ENCODE results near the gene THOP1.
A peak's percentile ranks its signal among the peaks of the same experiment; 100 is the strongest.
"Not testable (repeated sequence)": the region's sequence is repeated elsewhere in the genome, so short reads cannot be mapped to it uniquely, and the experiment has no call there.

THOP1 gene

GRCh38 chr19:2782936-2783780, 2.1 kb upstream of the THOP1 start, which contains the start of gene SGTA:
TSS of gene SGTA (minus strand) at chr19:2783273. CDS start at chr19:2769068, 14,205 bp downstream.
- DNase-seq = peak; percentile 96

GRCh38 chr19:2783781-2784145, 1.5 kb upstream of the THOP1 start:
- no peak for DNase-seq

- DNase-seq = no peak
These were observed 1.8 kb downstream of the THOP1 start for GRCh38 chr19:2787115-2787514.

GRCh38 chr19:2788237-2788636, 2.9 kb downstream of the THOP1 start:
- DNase-seq = no peak

DNA sequence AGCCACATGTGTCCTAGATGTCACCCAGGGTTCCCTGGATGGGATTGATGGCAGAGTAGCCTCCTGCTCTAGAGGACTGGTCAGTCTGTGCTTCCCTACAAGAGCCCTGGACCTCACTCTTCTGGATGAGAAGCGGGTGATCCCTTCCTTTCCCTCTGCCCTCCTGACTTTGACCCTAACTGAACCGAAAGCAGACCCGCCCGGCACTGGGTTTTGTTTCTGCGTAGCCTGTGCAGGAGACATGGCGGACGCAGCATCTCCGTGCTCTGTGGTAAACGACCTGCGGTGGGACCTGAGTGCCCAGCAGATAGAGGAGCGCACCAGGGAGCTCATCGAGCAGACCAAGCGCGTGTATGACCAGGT, 4.9 kb downstream of the THOP1 start:
- DNase-seq = no peak

- no peak for DNase-seq
These were observed 5.4 kb downstream of the THOP1 start for GRCh38 chr19:2790557-2791271.

- no peak for DNase-seq
These were observed 6.1 kb downstream of the THOP1 start for GRCh38 chr19:2791440-2791839.

DNA sequence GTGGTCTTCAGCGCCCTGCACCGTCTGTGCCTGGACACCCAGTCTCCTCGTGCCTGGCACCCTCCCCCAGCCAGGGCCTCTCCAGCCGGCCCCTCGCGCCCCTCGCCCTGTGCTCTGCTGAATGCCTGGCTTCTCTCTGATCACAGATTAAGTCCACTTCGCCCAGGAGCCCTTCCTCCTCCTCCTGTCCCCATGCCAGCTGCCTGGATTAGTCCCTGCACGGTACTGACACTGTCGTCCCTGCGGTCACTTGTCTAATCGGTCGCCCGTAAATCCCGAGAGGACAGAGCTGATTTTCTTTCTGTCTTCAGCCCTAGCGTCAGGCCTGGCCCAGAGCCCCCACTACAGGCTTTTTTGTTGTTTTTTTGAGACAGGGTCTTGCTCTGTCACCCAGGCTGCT, 6.6 kb downstream of the THOP1 start:
- DNase-seq = no peak

GRCh38 chr19:2792666-2793065, 7.4 kb downstream of the THOP1 start:
- DNase-seq = not testable (repeated sequence)

GRCh38 chr19:2793126-2793525, 7.8 kb downstream of the THOP1 start:
- DNase-seq = no peak

DNA sequence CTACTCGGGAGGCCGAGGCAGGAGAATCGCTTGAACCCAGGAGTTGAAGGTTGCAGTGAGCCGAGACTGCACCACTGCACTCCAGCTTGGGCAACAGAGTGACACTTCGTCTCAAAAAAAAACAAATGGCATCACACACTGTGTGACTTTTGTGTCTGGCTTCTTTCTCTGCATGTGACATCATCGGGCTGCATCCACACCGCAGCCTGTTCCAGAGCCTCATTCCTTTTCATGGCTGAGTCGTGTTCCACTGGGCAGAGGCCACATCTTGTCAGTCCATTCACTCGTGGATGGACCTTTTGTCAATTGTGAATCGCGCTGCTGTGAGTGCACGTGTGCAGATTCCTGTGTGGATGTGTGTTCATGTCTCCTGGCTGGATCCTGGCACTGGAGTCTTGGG, 8.3 kb downstream of the THOP1 start:
- no peak for DNase-seq

GRCh38 chr19:2795827-2796658, 10.7 kb downstream of the THOP1 start:
- DNase-seq = no peak

DNA sequence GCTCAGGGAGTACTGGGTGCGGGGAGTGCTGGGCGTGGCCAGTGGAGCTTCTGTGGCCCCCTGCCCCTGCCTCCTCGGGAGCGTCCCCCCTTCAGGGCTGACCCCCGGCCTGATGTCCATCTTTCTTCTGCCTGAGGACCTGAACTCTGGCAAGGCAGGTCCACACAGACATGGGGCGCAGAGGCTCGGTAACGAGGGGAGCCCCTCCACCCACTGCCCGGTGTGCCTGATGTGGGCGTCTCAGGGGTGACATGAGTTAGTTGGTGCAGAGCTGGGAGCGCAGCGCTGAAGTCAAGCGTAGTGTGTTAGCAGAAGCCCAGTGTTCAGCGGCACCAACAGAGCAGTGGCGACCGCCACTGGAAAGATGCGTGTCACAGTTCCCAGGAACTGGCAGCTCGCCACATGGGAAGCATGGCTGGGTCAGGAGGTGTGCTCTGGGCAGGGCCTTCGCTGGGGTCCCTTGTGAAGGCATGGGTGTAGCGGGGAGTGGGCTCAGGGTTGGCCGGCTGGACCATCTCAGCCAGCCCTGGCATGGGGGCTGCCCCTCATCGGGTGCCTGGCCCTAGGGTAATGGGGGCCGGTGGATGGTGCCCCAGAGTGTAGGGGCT, 11.5 kb downstream of the THOP1 start:
- no peak for DNase-seq

GRCh38 chr19:2797280-2797679, 12.0 kb downstream of the THOP1 start:
- no peak for DNase-seq

- DNase-seq = no peak
These were observed 12.9 kb downstream of the THOP1 start for GRCh38 chr19:2798158-2798685.

GRCh38 chr19:2798733-2799132, 13.4 kb downstream of the THOP1 start:
- no peak for DNase-seq

GRCh38 chr19:2799273-2800020, 14.1 kb downstream of the THOP1 start:
- no peak for DNase-seq

- no peak for DNase-seq
These were observed 15.2 kb downstream of the THOP1 start for GRCh38 chr19:2800506-2800905.

- no peak for DNase-seq
These were observed 17.5 kb downstream of the THOP1 start for GRCh38 chr19:2802826-2803225.

DNA sequence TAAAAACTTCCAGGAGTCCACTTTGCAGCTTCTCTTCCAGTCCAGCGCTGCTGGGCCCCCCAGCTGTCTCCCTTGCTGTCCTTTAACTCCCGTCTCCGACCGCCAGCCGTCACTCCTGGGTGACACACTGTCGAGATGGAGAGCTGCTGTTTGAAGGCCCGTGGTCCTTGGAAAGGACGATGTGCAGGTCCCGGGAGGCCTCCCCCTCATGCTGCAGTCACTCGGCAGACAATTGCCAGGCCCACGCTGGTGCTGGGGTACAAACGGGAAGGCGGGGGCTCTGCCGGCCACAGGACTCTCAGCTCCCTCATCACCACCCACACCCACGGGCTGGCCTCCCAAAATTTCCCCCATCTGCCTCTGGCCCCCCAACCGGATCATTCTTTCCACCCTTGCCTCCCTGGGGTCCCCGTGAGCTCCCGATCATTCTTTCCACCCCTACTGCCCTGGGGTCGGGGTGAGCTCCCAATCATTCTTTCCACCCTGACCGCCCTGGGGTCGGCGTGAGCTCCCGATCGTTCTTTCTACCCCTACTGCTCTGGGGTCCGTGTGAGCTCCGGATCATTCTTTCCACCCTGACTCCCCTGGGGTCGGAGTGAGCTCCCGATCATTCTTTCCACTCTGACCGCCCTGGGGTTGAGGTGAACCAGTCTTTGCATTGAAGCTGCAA, 18.3 kb downstream of the THOP1 start:
- no peak for DNase-seq

Data from activated naive CD4-positive, alpha-beta T cell treated with anti-CD3 and anti-CD28 coated beads, Interleukin-2, amount 50 U/mL, for 16 hours (primary cell).